GM10266 (cell line): Measurements from ENCODE around the gene TBC1D19.

ENCODE experiments used
- DNase-seq: peaks from one replicate; pipeline ENCODE4 v3.0.0; 2012; ENCODE audit errors: extremely low spot score
- TF ChIP-seq, protein P1 (sequence below): IDR thresholded peaks from 2 replicates; pipeline ENCODE4 v1.5.1; 2012; ENCODE audit warnings: mild to moderate bottlenecking, low read depth; ENCODE audit not compliant: control insufficient read depth, insufficient read depth; ENCODE audit errors: missing control alignments

The TBC1D19 gene

DNA sequence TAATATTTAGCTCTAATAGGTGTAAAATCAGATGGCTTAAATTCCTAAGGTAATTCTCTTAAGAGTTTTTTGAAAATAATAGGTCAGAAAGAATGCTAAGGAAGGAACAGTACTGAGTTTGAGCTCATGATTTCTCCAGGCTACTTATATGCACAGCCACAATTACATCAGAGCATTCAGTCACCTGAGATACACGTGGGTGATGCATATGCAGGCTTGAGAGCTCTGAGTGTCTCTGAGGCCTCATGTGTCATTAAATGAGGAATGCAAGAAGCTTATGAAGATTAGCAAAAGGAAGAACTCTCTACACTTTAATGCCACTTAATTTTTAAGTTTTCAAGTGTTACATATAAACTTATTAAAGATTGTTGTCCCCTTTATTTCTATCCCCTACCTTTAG lies 152.7 kb downstream of the TBC1D19 start:
- no peak for DNase-seq
- TF ChIP-seq, protein P1, sequence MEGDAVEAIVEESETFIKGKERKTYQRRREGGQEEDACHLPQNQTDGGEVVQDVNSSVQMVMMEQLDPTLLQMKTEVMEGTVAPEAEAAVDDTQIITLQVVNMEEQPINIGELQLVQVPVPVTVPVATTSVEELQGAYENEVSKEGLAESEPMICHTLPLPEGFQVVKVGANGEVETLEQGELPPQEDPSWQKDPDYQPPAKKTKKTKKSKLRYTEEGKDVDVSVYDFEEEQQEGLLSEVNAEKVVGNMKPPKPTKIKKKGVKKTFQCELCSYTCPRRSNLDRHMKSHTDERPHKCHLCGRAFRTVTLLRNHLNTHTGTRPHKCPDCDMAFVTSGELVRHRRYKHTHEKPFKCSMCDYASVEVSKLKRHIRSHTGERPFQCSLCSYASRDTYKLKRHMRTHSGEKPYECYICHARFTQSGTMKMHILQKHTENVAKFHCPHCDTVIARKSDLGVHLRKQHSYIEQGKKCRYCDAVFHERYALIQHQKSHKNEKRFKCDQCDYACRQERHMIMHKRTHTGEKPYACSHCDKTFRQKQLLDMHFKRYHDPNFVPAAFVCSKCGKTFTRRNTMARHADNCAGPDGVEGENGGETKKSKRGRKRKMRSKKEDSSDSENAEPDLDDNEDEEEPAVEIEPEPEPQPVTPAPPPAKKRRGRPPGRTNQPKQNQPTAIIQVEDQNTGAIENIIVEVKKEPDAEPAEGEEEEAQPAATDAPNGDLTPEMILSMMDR, result no peak

DNA sequence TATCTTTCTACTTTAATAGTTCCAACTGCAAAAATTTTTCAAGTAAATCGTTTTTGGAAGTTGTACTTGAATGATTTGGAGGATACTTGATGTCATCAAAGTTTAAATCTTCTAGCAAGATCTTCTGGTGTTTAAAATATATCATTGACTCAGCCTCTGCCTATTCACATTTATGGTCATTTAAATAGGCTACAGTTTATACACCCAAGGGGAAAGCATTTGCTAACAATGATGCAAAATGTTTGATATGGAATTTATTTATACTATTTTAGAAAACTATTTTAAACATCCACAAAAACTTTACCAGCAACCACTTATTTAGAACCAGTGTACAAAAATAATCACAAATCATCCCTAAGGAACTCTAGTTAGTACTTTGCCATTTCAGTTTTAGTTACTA lies 153.5 kb downstream of the TBC1D19 start:
- no peak for DNase-seq
- TF ChIP-seq, protein P1, result no peak

- TF ChIP-seq, protein P1, result no peak
- no peak for DNase-seq
These were observed 157.6 kb downstream of the TBC1D19 start for GRCh38 chr4:26741491-26741871.

DNA sequence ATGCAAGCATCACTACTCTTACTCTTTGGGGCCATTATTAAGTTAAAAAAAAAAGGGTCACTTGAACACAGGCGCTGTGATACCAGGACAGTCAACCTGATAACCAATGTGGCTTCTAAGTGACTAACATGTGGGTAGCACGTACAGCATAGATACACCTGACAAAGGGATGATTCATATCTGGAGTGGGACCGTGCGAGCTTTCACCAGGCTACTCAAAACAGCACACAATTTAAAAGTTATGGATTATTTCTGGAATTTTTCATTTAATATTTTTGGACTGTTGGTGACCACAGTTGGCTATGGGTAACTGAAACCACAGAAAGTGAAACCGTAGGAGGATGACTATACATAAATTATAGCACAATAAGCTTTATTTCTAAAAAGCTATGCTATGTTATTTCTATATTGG lies 162.9 kb downstream of the TBC1D19 start:
- TF ChIP-seq, protein P1, result no peak
- peak; percentile 38 for DNase-seq

DNA sequence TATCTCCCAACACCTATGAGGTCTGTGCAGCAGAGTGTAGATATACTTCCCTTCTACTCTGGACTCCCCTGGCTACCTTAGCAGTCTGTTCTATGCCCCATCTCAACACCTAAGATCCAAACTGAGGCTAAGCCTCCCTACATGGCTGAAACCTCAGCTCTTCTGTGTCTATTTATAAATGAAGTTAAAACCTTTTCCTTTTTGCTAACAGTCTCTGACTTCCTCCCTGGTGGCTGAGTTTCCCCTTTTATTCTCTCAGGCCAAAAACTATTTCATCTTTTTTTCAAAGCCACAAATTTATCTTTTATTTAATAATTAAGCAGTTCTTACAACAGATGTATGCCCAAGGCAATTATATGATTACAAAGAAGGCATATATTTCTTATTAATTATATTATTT lies 164.9 kb downstream of the TBC1D19 start:
- no peak for DNase-seq
- TF ChIP-seq, protein P1, result no peak

DNA sequence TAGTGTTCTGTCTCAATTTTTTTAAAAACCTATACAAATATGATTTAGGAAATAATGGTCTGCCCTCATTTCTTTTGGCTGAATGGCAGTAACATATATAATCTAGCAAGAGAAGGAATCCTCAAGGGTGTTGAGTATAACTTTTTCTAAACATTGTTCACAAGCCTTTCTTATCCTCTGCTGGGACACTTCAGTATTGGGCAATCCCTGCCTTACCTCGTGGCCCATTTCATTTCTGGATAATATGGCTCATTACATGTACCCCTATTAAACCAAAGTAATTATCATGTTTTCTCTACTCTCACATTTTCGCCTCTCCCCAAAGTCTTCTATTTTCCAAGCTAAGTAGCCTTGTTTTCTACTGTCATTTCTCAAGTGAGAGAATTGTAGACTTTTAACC lies 166.0 kb downstream of the TBC1D19 start:
- TF ChIP-seq, protein P1, result no peak
- DNase-seq, result no peak

GRCh38 chr4:26751004-26751403 lies 167.1 kb downstream of the TBC1D19 start:
- DNase-seq, result no peak
- TF ChIP-seq, protein P1, result no peak

GRCh38 chr4:26751838-26752237 lies 168.0 kb downstream of the TBC1D19 start:
- TF ChIP-seq, protein P1, result no peak
- DNase-seq, result peak; percentile 7
